ENCODE measurements around the gene GLTP.

Gene GLTP

DNA sequence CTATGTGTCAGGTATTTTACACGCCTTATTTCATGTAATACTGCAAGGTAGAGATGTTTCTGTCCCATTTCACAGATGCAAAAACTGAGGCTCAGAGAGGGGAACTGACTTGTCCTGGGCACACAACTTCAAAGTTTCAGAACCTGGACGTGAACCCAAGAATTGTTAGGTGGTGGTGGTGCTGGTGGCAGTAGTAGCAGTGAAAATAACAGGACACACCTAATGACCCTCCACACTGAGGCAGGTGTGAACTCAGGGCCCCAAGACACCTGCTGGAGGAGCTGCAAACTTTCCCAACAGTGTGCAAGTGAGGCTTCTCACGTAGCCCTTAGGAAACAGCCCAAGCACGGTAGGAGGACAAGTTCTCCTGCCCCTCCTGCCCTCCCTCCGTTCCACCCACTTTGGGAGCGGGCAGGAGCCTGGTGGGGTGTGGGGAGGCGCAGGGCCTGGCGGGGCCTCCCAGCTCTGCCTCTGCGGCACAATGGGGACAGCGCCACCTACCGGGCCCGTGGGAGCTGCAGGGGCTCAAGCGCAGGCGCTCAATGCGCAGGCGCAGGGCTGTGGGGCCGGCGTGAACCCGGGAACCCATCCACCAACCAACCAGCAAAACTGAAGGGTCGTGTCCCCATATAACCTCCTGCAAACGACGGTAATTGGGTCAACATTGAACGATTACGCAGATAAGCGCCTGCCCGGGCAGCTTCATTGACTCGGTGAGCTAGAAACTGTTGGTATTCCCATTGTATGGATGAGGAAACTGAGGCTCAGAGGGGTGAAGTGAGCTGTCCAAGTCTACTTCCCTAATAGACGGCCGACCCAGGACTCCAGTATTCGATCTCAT lies 35.1 kb downstream of the GLTP start:
- H3K4me1 Mint-ChIP-seq = no peaks in the 10 kb centered on the region
- no peaks in the 10 kb centered on the region for H3K36me3 Mint-ChIP-seq (ENCODE audit: low read depth)
- no peaks in the 10 kb centered on the region for H3K27me3 Mint-ChIP-seq (ENCODE audit: low read depth)
- TF ChIP-seq, protein P1, sequence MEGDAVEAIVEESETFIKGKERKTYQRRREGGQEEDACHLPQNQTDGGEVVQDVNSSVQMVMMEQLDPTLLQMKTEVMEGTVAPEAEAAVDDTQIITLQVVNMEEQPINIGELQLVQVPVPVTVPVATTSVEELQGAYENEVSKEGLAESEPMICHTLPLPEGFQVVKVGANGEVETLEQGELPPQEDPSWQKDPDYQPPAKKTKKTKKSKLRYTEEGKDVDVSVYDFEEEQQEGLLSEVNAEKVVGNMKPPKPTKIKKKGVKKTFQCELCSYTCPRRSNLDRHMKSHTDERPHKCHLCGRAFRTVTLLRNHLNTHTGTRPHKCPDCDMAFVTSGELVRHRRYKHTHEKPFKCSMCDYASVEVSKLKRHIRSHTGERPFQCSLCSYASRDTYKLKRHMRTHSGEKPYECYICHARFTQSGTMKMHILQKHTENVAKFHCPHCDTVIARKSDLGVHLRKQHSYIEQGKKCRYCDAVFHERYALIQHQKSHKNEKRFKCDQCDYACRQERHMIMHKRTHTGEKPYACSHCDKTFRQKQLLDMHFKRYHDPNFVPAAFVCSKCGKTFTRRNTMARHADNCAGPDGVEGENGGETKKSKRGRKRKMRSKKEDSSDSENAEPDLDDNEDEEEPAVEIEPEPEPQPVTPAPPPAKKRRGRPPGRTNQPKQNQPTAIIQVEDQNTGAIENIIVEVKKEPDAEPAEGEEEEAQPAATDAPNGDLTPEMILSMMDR (IDR thresholded peaks at IDR 0.05; ENCODE audit: unreplicated experiment in 3 of 3) = peak; percentile 97 to 99 (median 98)
- H3K27ac Mint-ChIP-seq = no peak overlapping the region
- no peak overlapping the region for H3K4me3 Mint-ChIP-seq
- no peaks in the 10 kb centered on the region for H3K9me3 Mint-ChIP-seq

DNA sequence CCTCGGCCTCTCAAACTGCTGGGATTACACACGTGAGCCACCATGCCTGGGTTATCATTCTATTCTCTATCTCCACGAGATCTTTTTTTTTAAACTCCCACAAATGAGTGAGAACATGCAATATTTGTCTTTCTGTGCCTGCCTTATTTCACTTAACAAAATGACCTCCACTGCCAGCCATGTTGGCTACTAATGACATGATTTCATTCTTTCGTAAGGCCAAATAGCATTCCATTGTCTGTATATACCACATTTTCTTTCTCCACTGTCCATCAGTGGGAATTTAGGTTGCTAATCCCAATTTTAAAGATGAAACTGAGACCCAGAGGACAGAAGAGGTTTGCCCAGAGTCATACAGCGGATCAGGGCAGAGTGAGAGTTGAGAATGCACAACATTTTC lies 36.2 kb downstream of the GLTP start:
- H3K27me3 Mint-ChIP-seq (ENCODE audit: low read depth) = no peaks in the 10 kb centered on the region
- H3K36me3 Mint-ChIP-seq (ENCODE audit: low read depth) = no peaks in the 10 kb centered on the region
- no peak overlapping the region for H3K4me3 Mint-ChIP-seq
- TF ChIP-seq, protein P1 (IDR thresholded peaks at IDR 0.05; ENCODE audit: unreplicated experiment in 3 of 3) = no peak
- no peaks in the 10 kb centered on the region for H3K9me3 Mint-ChIP-seq
- H3K27ac Mint-ChIP-seq = no peak overlapping the region
- H3K4me1 Mint-ChIP-seq = no peaks in the 10 kb centered on the region

DNA sequence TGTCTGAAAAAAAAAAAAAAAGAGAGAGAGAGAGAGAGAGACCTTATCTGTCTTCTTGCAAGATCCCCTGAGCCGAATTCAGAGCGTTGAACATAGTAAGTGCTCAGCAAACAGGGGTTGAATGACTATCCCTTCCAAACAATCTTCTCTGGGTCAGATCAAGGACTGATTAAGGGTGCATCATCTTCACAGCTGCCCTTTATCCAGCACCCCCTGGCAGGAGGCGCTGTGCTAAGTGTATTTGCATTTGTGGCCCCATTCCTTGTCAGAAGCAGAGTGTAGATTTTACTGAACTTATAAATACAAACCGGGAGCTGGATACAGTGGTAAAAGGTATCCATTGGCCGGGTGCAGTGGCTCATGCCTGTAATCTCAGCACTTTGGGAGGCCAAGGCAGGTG lies 38.3 kb downstream of the GLTP start:
- Mint-ChIP-seq H3K27me3 (ENCODE audit: low read depth) (no peaks in the 10 kb centered on the region), H3K9me3 (no peaks in the 10 kb centered on the region), H3K4me1 (no peaks in the 10 kb centered on the region), H3K36me3 (ENCODE audit: low read depth) (no peaks in the 10 kb centered on the region), H3K4me3 (no peak overlapping the region), H3K27ac (no peak overlapping the region)
- TF ChIP-seq, protein P1 (IDR thresholded peaks at IDR 0.05; ENCODE audit: unreplicated experiment in 3 of 3) = no peak

DNA sequence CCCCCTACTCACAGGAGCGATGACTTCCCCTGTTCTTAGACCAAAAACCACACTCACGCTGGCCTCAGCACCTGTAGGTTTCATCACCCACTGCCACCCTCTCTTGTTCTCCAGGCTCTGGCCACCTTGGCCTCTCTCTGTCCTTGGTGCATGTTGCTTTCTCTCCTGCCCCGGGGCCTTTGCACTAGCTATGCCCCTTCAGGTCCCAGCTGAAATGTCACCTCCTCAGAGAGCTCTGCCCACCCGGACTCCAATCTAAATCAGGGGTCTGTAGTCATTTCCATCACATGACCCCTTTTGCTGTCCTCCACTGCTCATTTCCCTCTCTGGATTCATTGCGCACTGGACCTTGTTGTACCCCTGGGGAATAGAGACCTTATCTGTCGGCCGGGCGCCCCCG lies 39.0 kb downstream of the GLTP start:
- Mint-ChIP-seq H3K9me3 (no peaks in the 10 kb centered on the region), H3K27me3 (ENCODE audit: low read depth) (no peaks in the 10 kb centered on the region), H3K4me1 (no peaks in the 10 kb centered on the region), H3K27ac (no peak overlapping the region), H3K36me3 (ENCODE audit: low read depth) (no peaks in the 10 kb centered on the region), H3K4me3 (no peak overlapping the region)
- TF ChIP-seq, protein P1 (IDR thresholded peaks at IDR 0.05; ENCODE audit: unreplicated experiment in 3 of 3) = no peak

DNA sequence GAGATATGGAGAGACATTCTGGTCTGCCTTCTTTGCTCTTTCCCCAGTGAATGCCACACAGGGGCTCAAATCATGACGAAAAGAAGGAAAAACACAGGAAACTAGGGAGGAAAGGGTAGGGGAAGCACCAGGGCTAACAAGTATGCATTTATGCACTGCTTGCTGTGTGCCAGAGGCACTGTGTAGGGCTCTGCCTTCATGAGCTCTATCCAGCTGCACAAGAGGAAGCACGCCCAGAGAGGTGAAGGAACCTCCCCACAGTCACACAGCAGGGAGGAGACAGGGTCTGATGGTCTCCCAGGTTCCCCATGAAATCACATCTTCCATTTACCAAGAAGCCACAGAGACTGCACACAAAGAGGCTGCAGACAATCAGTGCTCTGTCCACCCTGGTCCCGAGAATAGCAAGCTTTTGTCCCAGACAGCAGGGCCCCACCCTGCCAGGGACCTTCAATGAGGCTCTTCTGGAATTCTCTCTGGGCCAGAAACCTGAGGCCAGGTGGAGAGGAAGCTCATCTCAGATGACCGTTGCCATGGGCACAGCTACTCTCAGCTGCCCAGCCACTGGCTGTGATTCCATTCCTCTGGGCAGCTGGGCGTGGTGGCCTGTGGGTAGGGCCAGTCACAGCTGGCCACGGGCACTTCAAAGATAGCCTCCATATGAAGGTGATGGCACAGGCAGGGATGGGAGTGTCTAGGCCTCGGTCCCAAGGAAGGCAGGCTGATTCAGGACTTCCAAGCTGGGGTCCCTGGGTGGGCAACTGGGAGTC lies 39.9 kb downstream of the GLTP start:
- no peaks in the 10 kb centered on the region for H3K9me3 Mint-ChIP-seq

More for the DNA sequence above, 39.9 kb downstream of the GLTP start:
- no peak overlapping the region for H3K27ac Mint-ChIP-seq
- H3K4me1 Mint-ChIP-seq = no peaks in the 10 kb centered on the region
- H3K4me3 Mint-ChIP-seq = no peak overlapping the region
- no peaks in the 10 kb centered on the region for H3K36me3 Mint-ChIP-seq (ENCODE audit: low read depth)
- TF ChIP-seq, protein P1 (IDR thresholded peaks at IDR 0.05; ENCODE audit: unreplicated experiment in 3 of 3) = no peak
- no peaks in the 10 kb centered on the region for H3K27me3 Mint-ChIP-seq (ENCODE audit: low read depth)

Measured in nephron (organoid).